C4-2B (cell line): Measurements from ENCODE around the gene PTPMT1.
A peak's percentile ranks its signal among the peaks of the same experiment; 100 is the strongest.
"Not testable (repeated sequence)": the region's sequence is repeated elsewhere in the genome, so short reads cannot be mapped to it uniquely, and the experiment has no call there.

Experiments
- H3K27ac ChIP-seq: fragments of 450-650 bp; 2 replicates; pipeline ENCODE4 v1.5.1; 2017
- ZFX ChIP-seq: fragments of 450-650 bp; IDR thresholded peaks from 2 replicates; pipeline ENCODE4 v1.6.1; 2017
- TF ChIP-seq, protein P1 (sequence below): fragments of 450-650 bp; conservative IDR thresholded peaks from 2 replicates; pipeline ENCODE4 v1.5.1; 2017; ENCODE audit warnings: mild to moderate bottlenecking

Gene PTPMT1, protein sequence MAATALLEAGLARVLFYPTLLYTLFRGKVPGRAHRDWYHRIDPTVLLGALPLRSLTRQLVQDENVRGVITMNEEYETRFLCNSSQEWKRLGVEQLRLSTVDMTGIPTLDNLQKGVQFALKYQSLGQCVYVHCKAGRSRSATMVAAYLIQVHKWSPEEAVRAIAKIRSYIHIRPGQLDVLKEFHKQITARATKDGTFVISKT

DNA sequence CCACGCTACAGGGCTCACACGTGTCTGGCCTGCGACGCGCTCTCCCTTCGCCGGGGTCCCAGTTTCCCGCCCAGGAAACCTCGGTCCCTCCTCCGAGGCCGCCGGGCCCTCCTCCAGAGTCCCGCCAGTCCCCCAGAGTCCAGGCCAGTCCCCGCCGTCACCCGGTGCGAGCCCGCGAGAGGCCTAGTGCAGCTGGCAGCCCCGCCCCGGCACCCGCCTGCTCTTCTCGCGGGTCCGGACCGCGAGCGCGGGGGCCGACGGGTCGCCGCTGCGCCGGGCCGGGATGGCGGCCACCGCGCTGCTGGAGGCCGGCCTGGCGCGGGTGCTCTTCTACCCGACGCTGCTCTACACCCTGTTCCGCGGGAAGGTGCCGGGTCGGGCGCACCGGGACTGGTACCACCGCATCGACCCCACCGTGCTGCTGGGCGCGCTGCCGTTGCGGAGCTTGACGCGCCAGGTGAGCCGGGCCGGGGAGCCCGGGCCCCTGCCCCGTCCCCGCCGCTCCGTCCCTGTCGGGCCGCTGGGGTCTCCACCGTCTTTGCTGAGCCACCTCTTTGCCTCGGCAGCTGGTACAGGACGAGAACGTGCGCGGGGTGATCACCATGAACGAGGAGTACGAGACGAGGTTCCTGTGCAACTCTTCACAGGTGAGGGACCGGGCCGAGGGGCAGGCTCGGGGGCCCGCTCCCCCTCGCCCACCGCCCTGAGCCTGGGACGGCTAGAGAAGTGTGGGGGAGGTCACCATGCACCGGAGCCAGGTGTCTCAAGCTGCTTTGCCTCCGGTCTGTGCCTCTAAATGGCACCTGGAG is at the start of gene PTPMT1:
PTPMT1 (plus strand) TSS at position 260 of the 809 bp plus-strand sequence; CDS start at position 284, 24 bp downstream.
- peak within 1 kb of the TSS; percentile 98 for H3K27ac ChIP-seq
- TF ChIP-seq, protein P1, sequence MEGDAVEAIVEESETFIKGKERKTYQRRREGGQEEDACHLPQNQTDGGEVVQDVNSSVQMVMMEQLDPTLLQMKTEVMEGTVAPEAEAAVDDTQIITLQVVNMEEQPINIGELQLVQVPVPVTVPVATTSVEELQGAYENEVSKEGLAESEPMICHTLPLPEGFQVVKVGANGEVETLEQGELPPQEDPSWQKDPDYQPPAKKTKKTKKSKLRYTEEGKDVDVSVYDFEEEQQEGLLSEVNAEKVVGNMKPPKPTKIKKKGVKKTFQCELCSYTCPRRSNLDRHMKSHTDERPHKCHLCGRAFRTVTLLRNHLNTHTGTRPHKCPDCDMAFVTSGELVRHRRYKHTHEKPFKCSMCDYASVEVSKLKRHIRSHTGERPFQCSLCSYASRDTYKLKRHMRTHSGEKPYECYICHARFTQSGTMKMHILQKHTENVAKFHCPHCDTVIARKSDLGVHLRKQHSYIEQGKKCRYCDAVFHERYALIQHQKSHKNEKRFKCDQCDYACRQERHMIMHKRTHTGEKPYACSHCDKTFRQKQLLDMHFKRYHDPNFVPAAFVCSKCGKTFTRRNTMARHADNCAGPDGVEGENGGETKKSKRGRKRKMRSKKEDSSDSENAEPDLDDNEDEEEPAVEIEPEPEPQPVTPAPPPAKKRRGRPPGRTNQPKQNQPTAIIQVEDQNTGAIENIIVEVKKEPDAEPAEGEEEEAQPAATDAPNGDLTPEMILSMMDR, result no peak
- peak; percentile 99 for TF ChIP-seq ZFX

GRCh38 chr11:47516155-47516554 is 49.2 kb upstream of the PTPMT1 start:
- no peak for TF ChIP-seq ZFX
- TF ChIP-seq, protein P1, result no peak
- no peak overlapping the region for H3K27ac ChIP-seq

DNA sequence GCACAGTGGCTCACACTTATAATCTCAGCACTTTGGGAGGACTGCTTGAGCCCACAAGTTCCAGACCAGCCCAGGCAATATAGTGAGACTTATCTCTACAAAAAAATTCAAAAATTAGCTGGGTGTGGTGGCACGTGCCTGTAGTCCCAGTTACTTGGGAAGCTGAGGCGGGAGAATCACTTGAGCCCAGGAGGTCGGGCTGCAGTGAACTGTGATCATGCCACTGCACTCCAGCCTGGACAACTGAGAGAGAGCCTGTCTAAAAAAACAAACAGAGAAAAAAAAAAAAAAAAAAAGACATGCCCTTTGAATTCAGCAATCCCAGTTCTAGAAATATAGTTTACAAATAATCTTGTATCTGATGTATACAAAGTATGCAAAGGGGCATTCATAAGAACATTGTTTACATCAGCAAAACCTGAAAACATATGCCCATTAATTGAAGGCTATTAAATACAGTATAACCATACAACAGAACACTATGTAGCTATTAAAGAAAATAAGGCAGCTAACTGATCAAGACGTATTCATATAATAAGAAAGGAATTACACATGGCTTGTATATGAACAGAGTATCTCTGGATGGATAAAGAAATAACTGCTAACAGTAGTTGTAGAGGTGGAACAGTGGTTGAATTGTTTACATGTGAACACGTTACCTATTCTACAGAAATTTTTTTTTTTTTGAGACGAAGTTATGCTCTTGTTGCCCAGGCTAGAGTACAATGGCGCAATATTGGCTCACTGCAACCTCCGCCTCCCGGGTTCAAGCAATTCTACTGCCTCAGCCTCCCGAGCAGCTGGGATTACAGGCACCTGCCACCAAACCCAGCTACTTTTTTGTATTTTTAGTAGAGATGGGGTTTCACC is 48.2 kb upstream of the PTPMT1 start:
- no peak overlapping the region for H3K27ac ChIP-seq
- TF ChIP-seq, protein P1, result no peak
- no peak for TF ChIP-seq ZFX

DNA sequence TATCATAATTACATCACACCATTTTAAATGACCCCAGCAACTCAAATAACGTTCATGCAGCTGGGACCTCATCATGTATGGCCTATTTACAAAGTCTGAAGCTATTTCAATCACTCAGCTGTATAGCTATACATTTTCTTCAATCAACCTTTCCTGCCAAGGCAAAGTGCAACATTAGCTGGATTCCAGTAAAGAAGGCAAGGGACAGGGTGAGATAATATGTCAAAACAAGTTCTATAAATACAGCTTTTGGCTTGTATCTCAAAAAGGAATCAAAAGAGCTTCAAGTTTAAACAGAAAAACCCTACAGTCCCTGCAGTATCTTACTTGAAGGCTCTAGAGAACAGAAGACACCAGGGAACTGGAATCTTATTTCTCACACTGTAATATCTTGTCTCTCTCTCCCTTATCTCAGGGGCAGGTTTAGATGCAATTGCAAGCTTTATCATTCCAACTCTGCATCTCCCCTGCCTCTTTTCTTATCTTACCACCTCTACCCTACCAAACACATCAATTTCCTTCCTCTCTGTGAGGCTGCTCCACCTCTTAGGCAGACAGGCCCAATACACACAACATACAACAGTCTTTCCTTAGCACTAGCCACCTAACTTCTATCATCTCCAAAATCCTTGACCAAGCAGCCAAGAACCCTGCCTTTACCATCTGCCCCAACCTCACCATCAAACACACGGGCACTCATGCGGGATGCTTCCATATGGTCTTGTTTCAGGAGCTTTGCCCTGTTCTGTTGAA is 47.0 kb upstream of the PTPMT1 start:
- no peak for TF ChIP-seq ZFX
- TF ChIP-seq, protein P1, result no peak
- no peak overlapping the region for H3K27ac ChIP-seq

DNA sequence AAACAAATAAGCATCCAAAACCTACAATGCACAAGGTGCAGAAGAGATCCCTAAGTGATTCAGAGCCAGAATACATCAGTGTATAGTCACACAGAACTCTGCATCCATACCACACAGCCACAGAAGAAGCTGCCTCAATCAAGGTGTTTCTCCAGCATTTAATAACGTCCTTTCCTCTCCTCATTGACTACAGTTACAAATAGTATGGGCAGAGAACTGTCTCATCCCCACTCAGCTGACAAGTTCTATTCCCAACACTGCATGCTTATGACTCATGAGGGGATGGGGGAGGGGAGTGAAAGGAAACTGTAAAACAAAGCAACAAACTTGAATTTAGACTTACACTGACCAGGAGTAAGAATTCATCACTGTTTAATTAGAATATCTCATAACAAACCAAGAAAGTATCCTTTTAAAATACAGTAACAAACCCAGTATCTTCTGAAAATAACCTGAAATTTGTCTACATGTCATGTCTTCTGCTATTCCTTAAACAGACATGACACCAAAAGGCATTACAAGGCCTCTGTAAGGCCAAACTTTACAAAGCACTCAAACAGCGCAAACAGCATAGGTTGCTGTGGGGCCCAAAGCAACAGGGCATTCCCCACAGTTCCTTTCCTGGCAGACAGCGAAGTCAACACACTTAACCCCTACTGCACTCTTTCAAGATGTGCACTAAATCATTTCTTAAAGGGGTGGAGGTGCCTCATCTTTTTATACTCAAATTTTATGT is 41.7 kb upstream of the PTPMT1 start:
- no peak overlapping the region for H3K27ac ChIP-seq
- TF ChIP-seq ZFX, result no peak
- TF ChIP-seq, protein P1, result no peak

GRCh38 chr11:47524291-47524874 is 41.0 kb upstream of the PTPMT1 start:
- H3K27ac ChIP-seq, result no peak overlapping the region
- TF ChIP-seq ZFX, result no peak
- TF ChIP-seq, protein P1, result no peak

GRCh38 chr11:47526032-47526431 is 39.4 kb upstream of the PTPMT1 start:
- not testable (repeated sequence) for H3K27ac ChIP-seq
